Stimulated activated naive CD8-positive, alpha-beta T cell treated with anti-CD3 and anti-CD28 coated beads, Interleukin-15, Interleukin-2, amounts not matched to agents 100 U/mL and 50 U/mL, for 24 hours (primary cell): ENCODE results near the gene CAND2.
"Not testable (repeated sequence)": the region's sequence is repeated elsewhere in the genome, so short reads cannot be mapped to it uniquely, and the experiment has no call there.

Source experiments
- ATAC-seq: fragments of 150-1000 bp; cut with Tn5 transposase; one replicate; pipeline ENCODE4 v1.10.0; 2021
- DNase-seq: peaks from one replicate; pipeline ENCODE4 v3.0.0; 2021

Gene CAND2

DNA sequence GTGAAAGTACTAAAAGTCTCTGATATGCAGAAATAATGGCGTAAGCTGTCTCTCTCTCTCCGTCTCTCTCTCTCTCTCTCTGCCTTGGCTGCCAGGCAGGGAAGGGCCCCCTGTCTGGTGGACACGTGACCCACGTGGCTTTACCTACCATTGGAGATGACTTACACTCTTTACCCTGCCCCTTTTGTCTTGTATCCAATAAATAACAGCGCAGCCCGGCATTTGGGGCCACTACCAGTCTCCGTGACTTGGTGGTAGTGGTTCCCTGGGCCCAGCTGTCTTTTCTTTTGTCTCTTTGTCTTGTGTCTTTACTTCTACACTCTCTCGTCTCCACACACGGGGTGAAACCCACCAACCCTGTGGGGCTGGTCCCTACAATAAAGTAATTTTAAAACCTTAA is 25.2 kb upstream of the CAND2 start:
- DNase-seq (no peak), ATAC-seq (no peak)

DNA sequence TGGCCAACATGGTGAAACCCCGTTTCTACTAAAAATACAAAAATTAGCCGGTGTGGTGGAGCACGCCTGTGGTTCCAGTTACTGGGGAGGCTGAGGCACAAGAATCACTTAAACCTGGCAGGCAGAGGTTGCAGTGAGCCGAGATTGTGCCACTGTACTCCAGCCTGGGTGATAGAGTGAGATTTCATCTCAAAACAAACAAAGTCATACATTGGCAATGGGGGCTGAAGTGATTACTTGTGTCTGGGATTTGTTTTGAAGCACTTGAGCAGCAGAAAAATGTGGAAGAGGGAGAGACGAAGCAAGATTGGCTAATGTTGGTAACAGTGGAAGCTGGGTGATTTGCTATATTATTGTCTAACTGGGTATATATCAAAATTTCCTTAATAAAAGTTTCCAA is 24.0 kb upstream of the CAND2 start:
- no peak for DNase-seq
- ATAC-seq: no peak

GRCh38 chr3:12773030-12773709 is 23.3 kb upstream of the CAND2 start:
- ATAC-seq (no peak), DNase-seq (no peak)

- no peak for ATAC-seq
- DNase-seq: no peak
Observed at GRCh38 chr3:12773710-12774086, 22.8 kb upstream of the CAND2 start.

DNA sequence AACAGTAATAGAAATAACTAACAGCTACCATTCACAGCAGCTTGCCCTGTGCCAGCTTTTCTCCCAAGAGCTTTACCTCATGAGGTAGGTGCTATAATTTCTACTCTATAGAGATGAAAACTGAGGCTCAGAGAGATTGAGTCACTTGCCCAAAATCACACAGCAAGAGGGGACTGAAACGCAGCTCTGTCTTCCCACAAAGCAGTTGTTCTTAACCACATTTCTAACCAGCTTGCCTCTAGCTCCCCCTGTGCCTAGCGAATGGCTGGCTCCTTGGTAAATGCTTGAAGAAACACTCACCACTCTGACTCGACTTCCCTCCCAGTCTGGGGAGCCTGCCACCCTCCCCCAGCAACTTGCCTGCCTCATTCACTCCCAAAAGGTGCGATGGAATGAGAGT is 21.9 kb upstream of the CAND2 start:
- DNase-seq: no peak
- no peak for ATAC-seq

DNA sequence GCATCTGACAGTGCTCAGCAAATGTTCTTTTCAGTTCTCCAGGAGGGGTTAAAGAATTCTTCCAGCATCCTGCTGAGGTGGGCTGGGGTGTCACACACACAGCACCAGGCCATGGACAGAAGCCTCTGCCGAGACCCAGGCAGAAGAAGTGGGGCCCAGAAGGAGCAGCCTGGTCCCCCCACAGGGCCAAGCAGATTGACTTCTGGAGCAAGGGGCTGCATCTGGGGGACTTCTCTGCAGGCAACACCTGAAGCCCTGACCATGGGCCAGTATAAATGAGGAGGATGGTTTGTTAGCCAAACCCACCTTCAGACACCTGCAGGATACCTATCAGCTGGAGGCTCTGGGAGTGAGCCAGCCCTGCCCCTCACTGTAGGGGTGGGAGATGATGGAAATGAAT is 21.3 kb upstream of the CAND2 start:
- DNase-seq (no peak), ATAC-seq (no peak)

- not testable (repeated sequence) for DNase-seq, ATAC-seq
Observed at GRCh38 chr3:12775970-12776369, 20.5 kb upstream of the CAND2 start.

DNA sequence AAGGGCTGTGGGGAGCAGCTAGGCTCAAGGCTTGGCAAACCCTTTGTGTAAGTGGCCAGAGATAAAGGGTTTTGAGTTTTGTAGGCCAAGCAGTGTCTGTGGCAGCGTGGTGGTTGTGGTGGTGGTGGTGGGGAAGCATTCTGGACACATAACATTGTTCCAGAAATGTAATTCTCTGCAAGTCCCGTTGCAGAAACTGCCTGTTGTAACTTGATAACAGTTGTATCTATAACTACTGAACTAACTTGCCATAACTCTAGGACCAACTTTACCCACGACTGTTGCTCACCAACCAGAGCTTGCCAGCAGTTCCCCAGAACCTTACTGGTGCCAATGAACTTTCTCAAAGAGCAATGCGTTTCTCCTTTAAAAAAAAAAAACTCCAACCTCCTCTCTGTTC is 19.3 kb upstream of the CAND2 start:
- ATAC-seq: no peak
- DNase-seq: no peak

DNA sequence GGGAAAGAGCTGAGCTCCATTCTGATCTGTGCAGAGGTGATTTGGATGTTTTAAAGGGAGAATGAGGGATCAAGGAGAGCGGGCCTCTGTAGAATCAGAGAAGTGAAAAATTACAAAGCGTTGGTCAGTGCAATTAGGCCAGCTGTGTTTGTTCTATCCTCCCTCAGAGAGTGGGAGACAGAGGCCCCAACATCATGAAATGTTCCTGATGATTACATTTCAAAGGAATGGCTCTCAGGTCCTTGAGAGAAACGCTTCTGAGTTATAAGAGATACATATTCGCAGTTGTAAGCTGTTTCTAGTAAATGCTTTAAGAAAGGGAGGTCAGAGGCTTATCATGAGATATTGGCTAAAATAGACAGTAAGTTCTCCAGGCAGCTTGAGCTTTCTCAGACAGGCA is 15.7 kb upstream of the CAND2 start:
- DNase-seq (no peak), ATAC-seq (no peak)

DNA sequence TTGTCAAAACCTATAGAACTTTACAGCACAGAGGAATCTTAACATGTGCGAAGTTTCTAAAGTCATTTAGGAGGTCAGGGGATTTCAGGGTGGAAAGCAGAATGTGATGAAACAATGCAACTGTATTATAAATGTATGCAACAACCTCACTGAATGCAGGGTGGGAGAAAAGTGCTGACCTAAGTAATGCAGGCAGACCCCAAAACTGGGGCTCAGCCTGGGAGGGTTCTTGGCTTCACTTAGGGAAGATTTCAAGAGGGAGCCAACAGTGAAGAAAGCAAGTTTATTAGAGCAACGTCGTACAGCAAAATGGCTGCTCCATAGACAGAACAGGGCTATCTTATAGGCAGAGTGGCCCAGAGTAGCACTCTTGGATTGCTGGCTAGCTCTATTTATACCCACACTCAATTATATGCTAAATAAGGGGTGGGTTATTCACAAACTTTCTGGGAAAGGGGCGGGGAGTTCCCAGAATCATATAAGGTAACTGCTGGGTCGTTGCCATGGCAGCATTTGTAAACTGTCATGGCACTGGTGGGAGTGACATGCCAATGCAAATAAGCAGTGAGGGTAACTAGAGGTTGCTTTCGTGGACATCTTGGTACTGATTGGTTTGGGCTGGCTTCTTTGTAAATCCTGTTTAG is 14.2 kb upstream of the CAND2 start:
- DNase-seq: no peak
- ATAC-seq: no peak

DNA sequence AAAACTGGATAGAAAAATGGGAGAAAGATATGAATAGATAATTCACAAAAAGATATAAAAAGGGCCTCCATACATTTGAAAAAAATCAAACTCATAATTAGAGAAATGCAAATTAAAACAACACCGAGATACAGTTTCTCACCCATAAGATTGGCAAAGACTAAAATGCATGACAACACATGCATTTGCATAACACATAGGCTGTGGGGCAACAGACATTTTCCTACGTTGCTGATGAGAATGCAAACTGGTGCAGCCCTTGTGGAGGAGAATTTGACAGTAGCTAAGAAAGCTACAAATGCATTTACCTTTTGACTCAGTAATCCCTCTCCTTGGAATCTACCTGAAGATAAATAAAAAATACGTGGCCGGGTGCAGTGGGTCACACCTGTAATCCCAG is 11.4 kb upstream of the CAND2 start:
- DNase-seq (no peak), ATAC-seq (no peak)

DNA sequence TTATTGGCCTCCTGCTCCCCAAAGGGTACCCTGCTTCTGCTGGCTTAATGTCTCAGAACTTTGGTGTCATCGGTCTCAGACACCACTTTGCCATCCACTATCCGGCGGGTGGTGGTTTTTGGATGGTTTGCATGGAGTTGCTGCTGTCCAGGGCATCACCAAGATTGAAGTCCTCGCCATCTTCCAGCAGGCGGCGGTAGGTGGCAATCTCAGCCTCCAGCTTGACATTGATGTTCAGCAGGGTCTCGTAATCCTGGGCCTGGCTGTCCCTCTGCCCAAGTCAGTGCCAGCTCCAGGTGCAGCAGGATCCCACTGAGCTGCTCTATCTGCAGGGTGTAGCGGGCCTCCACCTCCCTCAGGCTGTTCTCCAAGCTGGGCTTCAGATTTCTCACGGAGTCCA is 9.1 kb upstream of the CAND2 start:
- not testable (repeated sequence) for ATAC-seq
- peak; percentile 62 for DNase-seq

- DNase-seq, ATAC-seq: not testable (repeated sequence)
Observed at GRCh38 chr3:12787967-12788690, 8.4 kb upstream of the CAND2 start.

- ATAC-seq: no peak
- no peak for DNase-seq
Observed at GRCh38 chr3:12791430-12791829, 5.0 kb upstream of the CAND2 start.

- no peak for ATAC-seq
Observed at GRCh38 chr3:12793701-12794100, 2.8 kb upstream of the CAND2 start.

DNA sequence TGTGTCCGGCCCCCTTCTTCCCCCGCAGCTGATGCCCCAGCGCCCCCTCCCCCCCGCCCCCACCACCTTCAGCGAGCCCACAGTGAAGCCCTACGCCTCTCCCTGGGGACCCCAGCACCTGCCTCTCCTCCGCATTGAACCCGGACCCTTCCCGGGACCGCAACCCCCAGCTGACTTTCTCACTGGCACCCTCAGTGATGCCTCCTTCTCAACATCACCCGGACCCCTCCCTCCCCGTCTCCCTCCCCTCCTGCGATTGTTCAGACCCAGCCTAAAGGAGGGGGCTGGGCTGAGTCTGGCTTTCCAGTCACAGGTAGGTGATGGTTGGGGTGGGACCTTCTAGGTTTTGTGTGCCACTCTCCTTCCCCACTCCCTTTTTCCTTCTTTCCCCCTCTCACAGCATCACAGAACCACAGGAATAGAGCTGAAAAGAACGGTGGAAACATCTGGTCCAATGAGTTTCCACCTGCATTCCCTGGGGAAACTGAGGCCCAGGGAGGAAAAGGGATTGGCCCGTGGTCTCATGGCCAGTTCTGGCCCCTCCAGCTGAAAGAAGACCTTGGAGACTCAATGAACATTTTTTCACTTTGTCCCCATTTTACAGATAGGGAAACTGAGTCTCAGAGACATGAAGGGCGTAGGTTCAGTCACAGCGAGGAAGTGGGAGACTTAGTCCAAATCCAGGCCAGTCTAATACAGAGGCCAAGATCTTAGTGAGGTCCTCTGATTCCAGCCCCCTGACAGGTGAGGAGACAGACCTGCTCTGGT is 828 bp downstream of the CAND2 start:
- ATAC-seq: no peak
- no peak for DNase-seq

More at GRCh38 chr3:12793701-12794100, 2.8 kb upstream of the CAND2 start:
- no peak for DNase-seq

- DNase-seq: no peak
- peak; percentile 19 for ATAC-seq
Observed at GRCh38 chr3:12797892-12798558, 1.5 kb downstream of the CAND2 start.

GRCh38 chr3:12798559-12799179 is 2.2 kb downstream of the CAND2 start:
- DNase-seq: no peak
- no peak for ATAC-seq

DNA sequence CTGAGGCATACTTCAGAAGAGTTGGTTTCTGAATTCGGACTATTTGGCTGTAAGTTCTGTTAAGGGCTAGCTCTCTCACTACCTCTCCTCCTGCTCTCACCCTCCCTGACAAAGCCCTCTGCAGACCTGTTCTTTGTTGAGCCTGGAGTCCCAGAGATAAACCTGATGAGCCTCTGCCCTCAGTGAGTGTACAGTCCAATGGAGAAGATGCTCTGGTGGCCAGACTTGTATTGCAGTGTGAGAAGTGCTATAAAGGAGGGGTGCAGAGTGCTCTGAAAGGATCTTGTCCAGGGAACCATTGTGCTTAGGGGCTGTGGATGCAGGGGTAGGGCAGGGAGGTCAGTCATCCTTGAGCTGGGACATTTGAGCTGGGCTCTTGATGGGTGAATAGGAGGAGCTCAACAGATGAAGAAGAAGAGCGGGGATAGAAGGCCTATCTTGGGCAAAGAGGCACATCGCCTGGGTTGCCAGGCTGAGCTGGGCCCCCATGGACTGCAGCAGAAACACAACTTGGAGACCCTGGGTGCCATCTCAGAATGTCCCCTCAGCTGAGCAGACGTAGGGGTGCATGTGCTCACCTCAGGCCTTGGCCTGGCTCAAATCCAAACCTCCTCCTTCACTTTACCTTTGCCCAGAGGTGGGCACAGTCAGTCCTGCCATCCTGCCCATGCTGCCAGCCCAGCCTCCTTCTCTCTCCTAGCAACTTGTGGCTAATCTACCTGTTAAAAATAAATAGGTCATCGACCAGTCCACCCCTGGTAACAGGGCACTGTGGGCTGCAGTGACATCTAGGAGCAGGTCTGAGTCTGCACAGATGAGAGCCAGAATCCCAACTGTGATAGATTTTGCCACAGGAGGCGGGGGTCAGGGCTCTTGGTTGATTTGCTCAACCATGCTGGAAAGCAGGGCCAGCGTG is 3.3 kb downstream of the CAND2 start:
- DNase-seq (no peak), ATAC-seq (no peak)

- ATAC-seq (no peak), DNase-seq (no peak)
Observed at GRCh38 chr3:12803371-12803770, 6.9 kb downstream of the CAND2 start.

- DNase-seq: no peak
- no peak for ATAC-seq
Observed at GRCh38 chr3:12807066-12807465, 10.6 kb downstream of the CAND2 start.
